Kidney (tissue), 14 donors: Measurements from ENCODE around the gene IGLL1. TPM values are rescaled to one million over a fixed set of nuclear protein-coding genes. Genes with fewer than 3 reads are reported as not detected.
"Not testable (repeated sequence)": the region's sequence is repeated elsewhere in the genome, so short reads cannot be mapped to it uniquely, and the experiment has no call there.

Source experiments
- DNase-seq, 5 donors: peaks; one replicate each; pipeline ENCODE4 v3.0.0-alpha.2; 2013 to 2020
- FAIRE-seq: peaks from 2 replicates; lab custom pipeline; 2012; peaks lifted over from hg19 to GRCh38; lab: Jason Lieb, UNC
- H3K27ac ChIP-seq, 2 donors: one replicate each; pipeline ENCODE4 v1.7.0; 2013; ENCODE audit warnings: low read depth in 2 of 2, low read length in 2 of 2, inconsistent platforms in 1 of 2
- H3K27me3 ChIP-seq: one replicate; pipeline ENCODE4 v1.7.1; 2013; ENCODE audit warnings: low read length, inconsistent platforms; ENCODE audit not compliant: control insufficient read depth, insufficient read depth
- H3K36me3 ChIP-seq, 3 donors: one replicate each; pipeline versions ENCODE4 v1.7.0 to v1.7.1; 2013; ENCODE audit warnings: low read length in 3 of 3, control low read depth in 1 of 3, inconsistent platforms in 1 of 3; ENCODE audit not compliant: insufficient read depth in 3 of 3, control insufficient read depth in 2 of 3
- H3K4me1 ChIP-seq, 3 donors: one replicate each; pipeline versions ENCODE4 v1.7.0 to v1.7.1; 2013; ENCODE audit warnings: low read length in 3 of 3, inconsistent platforms in 1 of 3, low read depth in 1 of 3; ENCODE audit not compliant: control insufficient read depth in 2 of 3, insufficient read depth in 2 of 3
- H3K4me3 ChIP-seq, 3 donors: one replicate each; pipeline versions ENCODE4 v1.7.0 to v1.8.1; 2013; ENCODE audit warnings: low read length in 3 of 3, control low read depth in 1 of 3, inconsistent platforms in 1 of 3
- H3K9ac ChIP-seq, 3 donors: one replicate each; pipeline versions ENCODE4 v1.7.0 to v1.7.1; 2013; ENCODE audit warnings: low read length in 3 of 3, control low read depth in 1 of 3, inconsistent platforms in 1 of 3
- H3K9me3 ChIP-seq, 3 donors: one replicate each; pipeline versions ENCODE4 v1.7.0 to v1.7.1; 2013; ENCODE audit warnings: low read length in 3 of 3, control low read depth in 1 of 3, inconsistent platforms in 1 of 3; ENCODE audit not compliant: control insufficient read depth in 2 of 3, insufficient read depth in 1 of 3
- intact Hi-C: fragments of 100-400 bp; cut with DNase I; formaldehyde crosslinking; loops from one replicate; pipeline ENCODE4 v1.11.1; 2022
- polyA plus RNA-seq: library from polyadenylated mRNA; stranded (reverse); fragments of 350-450 nt; fragmentation: Illumina TruSeq; extraction: RNeasy Lipid Tissue Mini Kit (QIAGEN cat#74804); gene quantifications from one replicate; pipeline ENCODE4 v1.2.3, GENCODE V29; 2014; ENCODE audit warnings: low read depth, low replicate concordance; ENCODE audit not compliant: insufficient read depth
- total RNA-seq: library from RNA; stranded (reverse); fragmentation: NEBNext Ultra II Directional; extraction: Animal tissue kit (Norgen Biotek cat#: 25700); gene quantifications from one replicate; pipeline ENCODE4 v1.2.1, GENCODE V29; 2021
- TF ChIP-seq, protein P1 (sequence below): IDR thresholded peaks from 3 replicates; pipeline ENCODE4 v1.5.1; 2012; ENCODE audit warnings: mild to moderate bottlenecking, moderate library complexity, borderline replicate concordance; ENCODE audit not compliant: insufficient read depth; ENCODE audit errors: extremely low read depth
- donor health status: control.
- donor health status: control.
- donor health status: control.
- donor health status: control.
- donor health status: control.
- donor health status: DM: yes; HTN: yes; CAD: no.
- donor health status: Normal renal cell carcinoma (clear cell type).

The IGLL1 gene
- total and polyA plus RNA-seq, 2 donors from 2014 or later: not detected

DNA sequence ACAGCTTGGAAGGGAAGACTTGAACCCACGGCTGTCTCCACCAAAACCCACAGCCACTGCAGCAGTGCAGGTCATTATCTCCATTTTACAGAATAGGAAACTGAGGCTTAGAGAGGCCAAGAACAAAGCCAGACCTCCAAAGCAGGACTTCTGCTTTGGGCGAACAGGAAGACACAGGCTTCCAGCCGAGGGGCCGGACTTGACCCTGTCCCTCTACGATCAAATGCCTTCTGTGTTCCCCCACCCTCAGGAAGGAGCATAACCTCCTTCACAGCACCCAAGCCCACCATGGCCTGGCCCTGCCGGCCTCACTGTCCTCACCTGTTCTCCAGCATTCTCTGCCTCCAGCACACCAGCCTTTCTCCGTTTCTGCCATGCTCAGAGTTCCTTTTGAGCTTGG lies 15.8 kb downstream of the IGLL1 start:
- H3K4me1 ChIP-seq: peaks cover 0 to 8% (median 6%) of the 10 kb centered on the region in 3 donors
- no peak overlapping the region for H3K4me3 ChIP-seq
- no peak overlapping the region for H3K27ac ChIP-seq
- no peaks in the 10 kb centered on the region for H3K36me3 ChIP-seq
- no peaks in the 10 kb centered on the region for H3K27me3 ChIP-seq
- TF ChIP-seq, protein P1, sequence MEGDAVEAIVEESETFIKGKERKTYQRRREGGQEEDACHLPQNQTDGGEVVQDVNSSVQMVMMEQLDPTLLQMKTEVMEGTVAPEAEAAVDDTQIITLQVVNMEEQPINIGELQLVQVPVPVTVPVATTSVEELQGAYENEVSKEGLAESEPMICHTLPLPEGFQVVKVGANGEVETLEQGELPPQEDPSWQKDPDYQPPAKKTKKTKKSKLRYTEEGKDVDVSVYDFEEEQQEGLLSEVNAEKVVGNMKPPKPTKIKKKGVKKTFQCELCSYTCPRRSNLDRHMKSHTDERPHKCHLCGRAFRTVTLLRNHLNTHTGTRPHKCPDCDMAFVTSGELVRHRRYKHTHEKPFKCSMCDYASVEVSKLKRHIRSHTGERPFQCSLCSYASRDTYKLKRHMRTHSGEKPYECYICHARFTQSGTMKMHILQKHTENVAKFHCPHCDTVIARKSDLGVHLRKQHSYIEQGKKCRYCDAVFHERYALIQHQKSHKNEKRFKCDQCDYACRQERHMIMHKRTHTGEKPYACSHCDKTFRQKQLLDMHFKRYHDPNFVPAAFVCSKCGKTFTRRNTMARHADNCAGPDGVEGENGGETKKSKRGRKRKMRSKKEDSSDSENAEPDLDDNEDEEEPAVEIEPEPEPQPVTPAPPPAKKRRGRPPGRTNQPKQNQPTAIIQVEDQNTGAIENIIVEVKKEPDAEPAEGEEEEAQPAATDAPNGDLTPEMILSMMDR: no peak
- FAIRE-seq (no peak), DNase-seq (peak in 1 of 5 donors; percentile 39)
- H3K9ac ChIP-seq: no peak overlapping the region
- intact Hi-C loops: no loop called here
- H3K9me3 ChIP-seq: no peaks in the 10 kb centered on the region

DNA sequence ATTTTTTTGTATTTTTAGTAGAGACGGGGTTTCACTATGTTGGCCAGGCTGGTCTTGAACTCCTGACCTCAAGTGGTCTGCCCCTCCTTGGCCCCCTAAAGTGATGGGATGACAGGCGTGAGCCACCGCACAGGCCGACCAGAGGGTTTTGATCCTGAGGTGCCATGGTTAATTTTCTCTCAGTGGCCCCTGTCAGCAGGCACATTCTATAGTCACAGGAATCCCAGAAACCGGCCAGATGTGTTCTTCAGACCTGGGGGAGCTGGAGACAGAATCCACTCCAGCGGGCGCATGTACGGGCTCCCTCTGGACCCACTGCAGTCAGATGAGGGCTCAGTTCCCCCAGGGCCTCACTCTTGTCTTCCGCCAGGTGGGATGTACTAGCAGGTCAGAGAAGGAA lies 17.0 kb downstream of the IGLL1 start:
- no peaks in the 10 kb centered on the region for H3K36me3 ChIP-seq
- no peaks in the 10 kb centered on the region for H3K9me3 ChIP-seq
- H3K27me3 ChIP-seq: no peaks in the 10 kb centered on the region
- TF ChIP-seq, protein P1: no peak
- DNase-seq (peak in 2 of 5 donors; percentile 21 to 31), FAIRE-seq (no peak)
- intact Hi-C loops: no loop called here
- no peak overlapping the region for H3K27ac ChIP-seq
- H3K4me3 ChIP-seq: no peak overlapping the region
- H3K9ac ChIP-seq: no peak overlapping the region
- peaks cover 0 to 8% (median 6%) of the 10 kb centered on the region in 3 donors for H3K4me1 ChIP-seq

DNA sequence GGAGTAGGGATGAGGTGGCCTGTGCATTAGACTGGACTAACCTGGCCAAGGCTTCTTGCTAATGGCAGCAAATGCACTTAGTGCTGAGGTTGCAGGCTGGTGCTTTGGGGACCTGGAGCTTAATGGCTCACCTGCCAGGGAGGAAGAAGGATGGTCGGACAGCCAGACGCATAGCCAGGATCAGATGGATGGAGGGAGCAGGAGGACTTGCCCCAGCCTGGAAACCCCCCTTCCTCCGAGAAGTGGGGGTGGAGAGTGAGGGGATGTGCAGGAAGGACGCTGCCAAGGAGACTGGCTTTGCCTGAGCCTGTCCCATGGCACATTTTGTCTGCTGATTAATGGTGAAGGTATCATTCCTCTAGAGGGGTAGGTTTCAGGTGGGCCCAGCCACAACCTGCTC lies 17.9 kb downstream of the IGLL1 start:
- FAIRE-seq (no peak), DNase-seq (peak in 1 of 5 donors; percentile 35)
- Histone ChIP-seq H3K4me1 (peaks cover 0 to 7% (median 3%) of the 10 kb centered on the region in 3 donors), H3K27ac (no peak overlapping the region), H3K27me3 (no peaks in the 10 kb centered on the region), H3K4me3 (no peak overlapping the region), H3K9ac (no peak overlapping the region), H3K9me3 (no peaks in the 10 kb centered on the region), H3K36me3 (no peaks in the 10 kb centered on the region)
- intact Hi-C loops: no loop called here
- TF ChIP-seq, protein P1: no peak

GRCh38 chr22:23561025-23561510 lies 19.0 kb downstream of the IGLL1 start:
- H3K9me3 ChIP-seq, H3K36me3 ChIP-seq, H3K4me1 ChIP-seq, H3K9ac ChIP-seq, intact Hi-C loops, H3K27me3 ChIP-seq, H3K27ac ChIP-seq, FAIRE-seq, H3K4me3 ChIP-seq: not testable (repeated sequence)
- DNase-seq: peak in 1 of 5 donors; percentile 45

GRCh38 chr22:23560215-23560614 lies 19.9 kb downstream of the IGLL1 start:
- H3K27me3 ChIP-seq, H3K9me3 ChIP-seq, DNase-seq, H3K27ac ChIP-seq, intact Hi-C loops, H3K36me3 ChIP-seq, H3K4me3 ChIP-seq, H3K4me1 ChIP-seq, FAIRE-seq, H3K9ac ChIP-seq: not testable (repeated sequence)
